SK-N-MC (cell line): ENCODE results near the gene ROCK2.
A peak's percentile ranks its signal among the peaks of the same experiment; 100 is the strongest.

Source experiments
- DNase-seq: peaks from one replicate; pipeline ENCODE4 v3.0.0-alpha.2; 2011; ENCODE audit warnings: low read depth, low spot score
- H3K27ac ChIP-seq: fragments of 200-600 bp; sonication (generic); 2 replicates; pipeline ENCODE4 v1.5.1; 2016; ENCODE audit warnings: mixed run types
- H3K36me3 ChIP-seq: fragments of 200-600 bp; sonication (generic); 2 replicates; pipeline ENCODE4 v1.6.1; 2017; ENCODE audit warnings: antibody characterized with exemption, low read length, mixed read lengths; ENCODE audit not compliant: insufficient read depth
- H3K4me3 ChIP-seq: fragments of 200-600 bp; sonication (generic); 2 replicates; pipeline ENCODE4 v1.5.1; 2016
- H3K9ac ChIP-seq: fragments of 200-600 bp; sonication (generic); 2 replicates; pipeline ENCODE4 v1.8.0; 2017; ENCODE audit warnings: mixed run types, mixed read lengths; ENCODE audit not compliant: insufficient read length
- H3K9me3 ChIP-seq: fragments of 200-600 bp; sonication (generic); 2 replicates; pipeline ENCODE4 v1.6.1; 2017; ENCODE audit warnings: low read depth, mild to moderate bottlenecking, antibody characterized with exemption, low read length, moderate library complexity, mixed read lengths
- EZH2 ChIP-seq: fragments of 200-600 bp; sonication (generic); IDR thresholded peaks from one replicate; pipeline ENCODE4 v1.6.1; 2017; ENCODE audit warnings: antibody characterized with exemption
- FOXP2 ChIP-seq: optimal IDR thresholded peaks from 2 replicates; pipeline ENCODE3; 2011; ENCODE audit warnings: mild to moderate bottlenecking, moderate library complexity; ENCODE audit not compliant: insufficient read depth; ENCODE audit errors: extremely low read length, control extremely low read depth
- POLR2AphosphoS5 ChIP-seq: IDR thresholded peaks from 2 replicates; pipeline ENCODE4 v1.6.1; 2012; ENCODE audit warnings: mild to moderate bottlenecking, low read depth, low read length, borderline replicate concordance

The ROCK2 gene

DNA sequence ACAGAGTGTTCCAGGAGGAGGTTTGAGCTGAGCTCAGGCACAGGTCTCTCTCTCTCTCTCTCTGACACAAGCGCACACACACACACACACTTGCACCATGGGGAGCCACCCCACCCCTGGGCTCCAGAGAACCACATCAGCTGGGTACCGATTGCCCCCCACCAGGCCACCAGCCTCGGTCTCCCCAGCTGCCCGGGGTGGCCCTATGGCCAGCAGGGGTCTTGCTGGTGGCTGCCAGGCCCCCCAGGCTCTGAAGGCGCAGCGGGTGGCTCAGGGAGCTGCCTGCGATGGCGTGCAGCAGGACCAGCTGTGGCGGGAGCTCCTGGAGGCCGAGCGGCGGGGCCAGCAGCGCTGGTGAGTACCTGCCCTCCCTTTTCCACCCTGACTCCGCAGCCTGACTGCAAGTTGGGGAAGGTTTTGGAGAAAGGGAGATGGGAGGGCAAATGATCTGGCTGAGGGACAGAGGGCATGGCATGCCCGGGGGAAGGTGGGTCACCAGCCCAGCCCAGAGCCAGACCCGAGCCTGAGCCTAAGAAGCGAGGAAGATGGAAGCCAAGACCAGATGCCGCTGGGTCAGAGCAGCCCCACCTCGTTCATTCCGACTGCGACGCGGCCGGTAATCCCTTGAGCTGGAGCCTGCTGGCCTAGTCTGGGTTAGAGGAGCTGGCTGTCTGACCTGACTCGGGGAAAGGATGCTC, 211.0 kb downstream of the ROCK2 start:
- no peak overlapping the region for H3K27ac ChIP-seq
- H3K9me3 ChIP-seq, result no peaks in the 10 kb centered on the region
- H3K4me3 ChIP-seq, result peak overlapping the region; percentile 73
- DNase-seq, result no peak
- H3K36me3 ChIP-seq, result no peaks in the 10 kb centered on the region
- TF ChIP-seq POLR2AphosphoS5, result no peak
- no peak for TF ChIP-seq FOXP2
- no peak for TF ChIP-seq EZH2
- H3K9ac ChIP-seq, result no peak overlapping the region

DNA sequence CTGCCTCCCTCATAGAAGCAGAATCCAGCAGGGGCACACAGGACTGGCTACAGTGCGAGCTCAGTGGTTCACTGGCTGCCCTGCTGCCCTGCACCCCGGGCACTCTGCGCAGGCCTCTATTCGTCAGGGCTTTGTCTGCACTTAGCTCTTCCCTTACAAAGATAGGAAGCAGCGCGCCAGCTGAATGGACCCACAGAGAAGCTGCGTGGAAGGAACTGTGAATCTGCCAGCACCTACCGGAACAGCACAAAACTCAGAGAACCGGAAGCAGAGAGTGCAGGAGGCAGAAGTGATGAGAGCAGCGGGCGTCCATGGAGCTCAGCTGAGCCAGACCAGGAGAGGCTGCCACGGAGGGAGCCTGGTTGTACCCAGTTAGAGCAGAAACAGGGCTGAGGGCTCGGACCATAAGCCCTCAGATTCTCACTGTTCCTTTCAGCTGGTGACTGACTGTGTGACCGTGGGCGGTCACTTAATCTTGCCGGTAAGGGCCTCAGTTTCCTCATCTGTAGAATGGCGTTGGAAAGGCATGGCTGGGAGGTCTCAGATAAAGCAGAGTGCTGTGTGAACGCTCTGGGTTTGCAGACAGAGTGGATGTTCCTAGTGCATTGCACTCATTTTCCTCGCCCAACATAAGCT, 212.3 kb downstream of the ROCK2 start:
- Histone ChIP-seq H3K4me3 (peak overlapping the region; percentile 73), H3K9me3 (no peaks in the 10 kb centered on the region), H3K27ac (no peak overlapping the region), H3K36me3 (no peaks in the 10 kb centered on the region), H3K9ac (no peak overlapping the region)
- DNase-seq, result no peak
- TF ChIP-seq POLR2AphosphoS5 (no peak), FOXP2 (no peak), EZH2 (no peak)

DNA sequence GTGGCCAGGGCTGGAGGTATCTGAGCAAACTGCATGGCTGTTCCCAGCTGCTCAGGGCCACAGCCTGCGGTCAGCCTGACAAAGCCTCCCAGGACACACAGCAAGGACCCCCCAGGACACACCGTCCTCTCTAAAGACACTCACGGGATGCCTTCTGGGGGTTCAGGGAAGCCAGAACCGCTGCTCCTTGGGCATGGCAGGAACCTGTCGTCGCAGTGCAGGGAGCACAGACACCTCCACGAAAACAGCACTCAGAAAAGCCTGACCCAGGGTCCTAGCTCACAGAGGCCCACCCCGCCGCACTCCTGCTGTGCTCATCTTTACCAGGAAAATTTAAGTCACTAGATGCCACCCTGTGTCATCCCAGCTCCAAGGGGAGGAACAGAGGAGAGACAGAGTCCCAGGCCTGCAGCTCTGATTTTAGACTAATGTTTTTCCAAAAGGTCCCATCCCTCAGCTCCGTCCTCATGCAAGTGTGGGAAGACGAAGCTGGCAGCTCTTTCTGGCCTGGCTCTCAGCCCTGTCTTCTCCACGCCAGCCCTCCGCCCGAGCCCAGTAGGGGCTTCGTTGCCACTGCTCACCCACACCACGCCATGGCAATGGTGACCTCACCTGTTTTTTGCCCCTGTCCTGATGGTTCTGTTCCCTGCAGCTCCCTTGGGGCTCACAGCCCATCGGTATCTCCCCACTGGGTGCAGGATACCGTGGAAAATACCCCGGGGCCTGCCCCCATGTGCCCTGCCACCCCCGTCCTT, 213.1 kb downstream of the ROCK2 start:
- H3K9ac ChIP-seq, result no peak overlapping the region
- no peak for DNase-seq
- H3K36me3 ChIP-seq, result no peaks in the 10 kb centered on the region
- no peak overlapping the region for H3K27ac ChIP-seq
- H3K9me3 ChIP-seq, result no peaks in the 10 kb centered on the region
- no peak overlapping the region for H3K4me3 ChIP-seq
- no peak for TF ChIP-seq POLR2AphosphoS5
- no peak for TF ChIP-seq EZH2
- TF ChIP-seq FOXP2, result no peak
